IPS-18c (cell line): ENCODE measurements around the gene URAD.

Experiments used
- H3K4me3 ChIP-seq: 2 replicates; pipeline ENCODE4 v1.7.0; 2013; ENCODE audit warnings: low read depth, mild to moderate bottlenecking, low read length, moderate library complexity; ENCODE audit not compliant: insufficient read depth
- H3K9me3 ChIP-seq: one replicate; pipeline ENCODE4 v1.6.1; 2013; ENCODE audit warnings: mild to moderate bottlenecking, low read length, moderate library complexity; ENCODE audit not compliant: control insufficient read depth, insufficient read depth

URAD gene

DNA sequence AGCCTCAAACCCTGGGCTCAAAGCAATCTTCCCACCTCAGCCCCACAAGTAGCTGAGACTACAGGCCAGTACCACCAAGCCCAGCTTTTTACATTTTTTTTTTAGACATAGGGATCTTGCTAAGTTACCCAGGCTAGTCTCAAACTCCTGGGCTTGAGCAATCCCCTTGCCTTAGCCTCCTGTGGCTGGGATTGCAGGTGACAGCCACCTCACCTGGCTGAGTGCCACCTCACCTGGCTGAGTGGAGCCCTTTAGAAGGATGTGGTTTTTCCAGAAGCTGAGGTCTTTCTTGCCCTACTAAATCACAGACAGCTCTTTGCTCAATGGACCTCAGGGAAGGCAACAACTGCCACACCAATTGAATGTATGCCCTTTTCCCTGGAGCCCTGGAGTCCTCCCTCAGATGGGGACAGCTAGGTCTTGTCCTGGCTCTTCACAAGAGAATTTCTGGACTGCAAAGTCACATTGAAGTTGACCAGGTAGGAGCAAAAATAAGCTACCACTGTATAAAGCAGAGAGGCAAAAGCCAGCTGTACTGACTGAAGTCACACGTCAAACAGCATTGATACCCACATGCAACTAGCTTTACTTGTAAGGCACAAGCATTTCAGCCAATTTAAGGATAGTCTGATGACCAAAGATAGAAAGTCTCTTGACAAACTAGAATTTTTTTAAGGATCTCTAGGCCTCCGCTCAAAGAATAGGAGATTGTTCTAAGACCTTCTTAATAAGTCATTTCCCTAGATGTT, 54.7 kb downstream of the URAD start:
- H3K4me3 ChIP-seq: no peak overlapping the region
- H3K9me3 ChIP-seq: no peaks in the 10 kb centered on the region

DNA sequence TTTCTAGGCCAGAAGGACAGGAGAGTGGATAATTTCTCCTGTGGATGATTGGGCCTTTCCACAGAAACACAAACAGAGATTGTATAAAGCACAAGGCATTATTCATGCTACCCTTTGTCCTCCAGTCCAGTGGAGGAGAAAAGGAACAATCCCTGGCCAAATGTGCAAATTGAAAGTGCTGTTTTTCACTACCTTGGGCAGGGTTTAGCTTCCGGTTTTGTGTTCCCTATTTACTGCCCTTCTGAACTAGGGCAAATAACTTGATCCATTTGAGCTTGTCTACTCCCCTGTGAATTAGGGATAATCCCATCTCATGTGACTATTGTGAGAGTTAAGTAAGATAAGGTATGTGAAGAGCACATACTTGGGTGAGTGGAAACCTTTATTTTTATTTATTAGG, 55.4 kb downstream of the URAD start:
- Histone ChIP-seq H3K9me3 (no peaks in the 10 kb centered on the region), H3K4me3 (no peak overlapping the region)

DNA sequence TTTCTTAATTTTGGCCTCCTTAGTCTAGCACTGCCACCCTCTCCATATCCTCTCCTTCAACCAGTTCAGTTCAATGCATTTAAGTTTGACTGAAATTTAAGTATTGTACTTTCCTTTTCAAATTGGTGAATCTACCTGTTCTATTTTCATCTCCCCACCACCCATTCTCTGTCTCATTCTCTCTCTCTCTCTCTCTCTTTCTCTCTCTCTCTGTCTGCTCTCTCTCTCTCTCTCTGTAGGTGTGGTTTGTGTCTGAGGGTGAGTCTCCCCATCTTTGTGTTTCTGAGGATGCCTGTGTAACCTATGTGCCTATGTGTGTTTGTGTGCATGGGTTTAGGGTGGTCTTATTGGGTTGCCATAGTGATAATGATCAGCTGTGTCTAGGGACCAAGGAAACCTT, 58.6 kb downstream of the URAD start:
- Histone ChIP-seq H3K4me3 (no peak overlapping the region), H3K9me3 (peaks cover 4% of the 10 kb centered on the region)

DNA sequence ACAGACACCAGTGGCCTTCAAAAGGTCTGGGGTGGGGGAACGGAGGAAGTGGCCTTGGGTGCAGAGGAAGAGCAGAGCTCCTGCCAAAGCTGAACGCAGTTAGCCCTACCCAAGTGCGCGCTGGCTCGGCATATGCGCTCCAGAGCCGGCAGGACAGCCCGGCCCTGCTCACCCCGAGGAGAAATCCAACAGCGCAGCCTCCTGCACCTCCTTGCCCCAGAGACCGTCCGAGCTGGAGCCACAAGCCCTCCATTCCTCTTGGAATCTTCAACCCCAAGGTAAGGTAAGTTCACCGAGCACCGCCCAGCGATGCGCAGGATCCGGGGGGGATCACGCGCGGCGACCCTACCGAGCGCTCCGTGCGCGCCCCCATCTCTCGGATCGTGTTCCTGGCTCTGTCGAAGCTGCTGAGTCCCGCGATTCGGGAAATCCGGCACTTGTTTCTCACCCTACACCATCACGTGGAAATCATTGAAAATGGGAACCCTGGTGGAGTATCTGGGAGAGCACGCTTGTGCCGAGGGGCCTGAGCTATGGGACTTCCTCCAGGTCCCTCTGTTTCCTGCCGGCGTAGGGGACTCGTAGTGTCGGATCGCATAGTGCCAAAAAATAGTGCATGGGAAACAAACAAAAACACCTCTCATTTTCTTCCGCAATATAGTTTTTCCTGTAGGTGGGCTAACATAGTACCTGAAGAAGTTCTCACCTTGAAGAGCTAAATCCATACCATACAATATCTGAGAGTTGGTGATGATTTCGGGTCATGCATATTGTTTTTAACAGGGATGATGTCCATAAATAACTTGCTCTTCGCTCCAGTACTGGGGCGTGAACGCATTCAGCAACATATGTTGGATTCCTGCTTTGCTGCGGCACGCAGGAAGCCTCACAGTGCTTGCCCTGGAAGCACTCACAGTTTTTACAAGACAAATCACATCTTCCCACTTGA, 59.4 kb downstream of the URAD start:
- Histone ChIP-seq H3K9me3 (peaks cover 6% of the 10 kb centered on the region), H3K4me3 (no peak overlapping the region)

GRCh38 chr13:27928353-27928804, 60.1 kb downstream of the URAD start:
- H3K9me3 ChIP-seq: peaks cover 6% of the 10 kb centered on the region
- H3K4me3 ChIP-seq: no peak overlapping the region
